Epithelial cell of esophagus (primary cell): ENCODE data around the gene CSMD2.

ENCODE experiments used
- DNase-seq: peaks from one replicate; pipeline ENCODE4 v3.0.0; 2010; ENCODE audit warnings: low read depth
- H3K4me3 ChIP-seq: 2 replicates; pipeline ENCODE4 v1.5.1; 2011; ENCODE audit warnings: mild to moderate bottlenecking, low read length, control low read depth
- CTCF ChIP-seq: IDR thresholded peaks from 2 replicates; pipeline ENCODE4 v1.5.1; 2011; ENCODE audit warnings: low read depth, mild to moderate bottlenecking, low read length, control low read depth, inconsistent platforms; ENCODE audit not compliant: insufficient read depth; ENCODE audit errors: missing control alignments

The CSMD2 gene

GRCh38 chr1:33866281-33866680, 298.7 kb downstream of the CSMD2 start:
- TF ChIP-seq CTCF, result no peak
- DNase-seq, result no peak
- H3K4me3 ChIP-seq, result no peak overlapping the region

GRCh38 chr1:33864460-33865389, 300.3 kb downstream of the CSMD2 start:
- H3K4me3 ChIP-seq, result no peak overlapping the region
- DNase-seq, result no peak
- no peak for TF ChIP-seq CTCF

GRCh38 chr1:33863779-33864178, 301.3 kb downstream of the CSMD2 start, which contains the start of gene HMGB4:
TSS of gene HMGB4 (plus strand) at chr1:33864079. CDS start at chr1:33864192, 113 bp downstream.
- no peak for TF ChIP-seq CTCF
- no peak within 1 kb of the TSS for H3K4me3 ChIP-seq
- DNase-seq, result no peak

- TF ChIP-seq CTCF, result no peak
- no peak for DNase-seq
- H3K4me3 ChIP-seq, result no peak overlapping the region
Measured at GRCh38 chr1:33860671-33861070, 304.4 kb downstream of the CSMD2 start.

- DNase-seq, result no peak
- TF ChIP-seq CTCF, result no peak
- no peak overlapping the region for H3K4me3 ChIP-seq
Measured at GRCh38 chr1:33854091-33854490, 310.9 kb downstream of the CSMD2 start.

- TF ChIP-seq CTCF, result no peak
- no peak for DNase-seq
- H3K4me3 ChIP-seq, result no peak overlapping the region
Measured at GRCh38 chr1:33853431-33853830, 311.6 kb downstream of the CSMD2 start.
